Activated T-cell treated with anti-CD3 and anti-CD28 coated beads, Interleukin-2, amount 50 U/mL, for 1 hour (primary cell): ENCODE results near the gene FFAR2.
"Not testable (repeated sequence)": the region's sequence is repeated elsewhere in the genome, so short reads cannot be mapped to it uniquely, and the experiment has no call there.

Source experiments
- DNase-seq: peaks from one replicate; pipeline ENCODE4 v3.0.0-alpha.2; 2020

Gene FFAR2

GRCh38 chr19:35458192-35458591 lies 10.1 kb downstream of the FFAR2 start:
- no peak for DNase-seq

GRCh38 chr19:35458731-35459391 lies 10.8 kb downstream of the FFAR2 start:
- no peak for DNase-seq

- no peak for DNase-seq
These were observed 11.5 kb downstream of the FFAR2 start for GRCh38 chr19:35459414-35460082.

- DNase-seq = no peak
These were observed 12.6 kb downstream of the FFAR2 start for GRCh38 chr19:35460608-35461007.

GRCh38 chr19:35461060-35461459 lies 13.0 kb downstream of the FFAR2 start:
- DNase-seq = no peak

GRCh38 chr19:35461788-35462187 lies 13.7 kb downstream of the FFAR2 start:
- not testable (repeated sequence) for DNase-seq

- peak; percentile 26 for DNase-seq
These were observed 14.5 kb downstream of the FFAR2 start for GRCh38 chr19:35462476-35462953.

GRCh38 chr19:35462956-35463355 lies 14.9 kb downstream of the FFAR2 start:
- not testable (repeated sequence) for DNase-seq

GRCh38 chr19:35466259-35466658 lies 18.2 kb downstream of the FFAR2 start:
- no peak for DNase-seq

GRCh38 chr19:35468637-35469036 lies 20.6 kb downstream of the FFAR2 start:
- DNase-seq = peak; percentile 68

- DNase-seq = no peak
These were observed 22.1 kb downstream of the FFAR2 start for GRCh38 chr19:35470128-35470527.

GRCh38 chr19:35471075-35471474 lies 23.0 kb downstream of the FFAR2 start:
- not testable (repeated sequence) for DNase-seq

- no peak for DNase-seq
These were observed 23.9 kb downstream of the FFAR2 start for GRCh38 chr19:35471946-35472345.

GRCh38 chr19:35474104-35474503 lies 26.0 kb downstream of the FFAR2 start:
- no peak for DNase-seq

GRCh38 chr19:35474594-35474993 lies 26.5 kb downstream of the FFAR2 start:
- DNase-seq = not testable (repeated sequence)

- DNase-seq = no peak
These were observed 28.1 kb downstream of the FFAR2 start for GRCh38 chr19:35476149-35476548.

- no peak for DNase-seq
These were observed 31.0 kb downstream of the FFAR2 start for GRCh38 chr19:35478794-35479677.

GRCh38 chr19:35483089-35483488 lies 35.0 kb downstream of the FFAR2 start:
- no peak for DNase-seq

GRCh38 chr19:35484252-35485036 lies 36.4 kb downstream of the FFAR2 start:
- no peak for DNase-seq

GRCh38 chr19:35486268-35486708 lies 38.2 kb downstream of the FFAR2 start:
- no peak for DNase-seq

- DNase-seq = no peak
These were observed 39.7 kb downstream of the FFAR2 start for GRCh38 chr19:35487656-35488182.

- no peak for DNase-seq
These were observed 40.6 kb downstream of the FFAR2 start for GRCh38 chr19:35488677-35489076.
